Liver (tissue), 9 donors: Measurements from ENCODE around the gene WDCP. TPM values are rescaled to one million over a fixed set of nuclear protein-coding genes. Genes with fewer than 3 reads are reported as not detected.

Experiments
- DNase-seq: peaks from one replicate; pipeline ENCODE4 v3.0.0-alpha.2; 2017; ENCODE audit warnings: low spot score
- H3K27ac ChIP-seq, 2 donors: one replicate each; pipeline ENCODE4 v1.7.0; 2013; ENCODE audit warnings: inconsistent platforms in 2 of 2, low read length in 2 of 2, control low read depth in 1 of 2, low read depth in 1 of 2, mild to moderate bottlenecking in 1 of 2
- H3K27me3 ChIP-seq, 4 donors: one replicate each; pipeline versions ENCODE4 v1.6.1 to v1.7.0; 2013; ENCODE audit warnings: low read length in 3 of 4, inconsistent platforms in 1 of 4, mild to moderate bottlenecking in 1 of 4, moderate library complexity in 1 of 4; ENCODE audit not compliant: control insufficient read depth in 4 of 4, insufficient read depth in 4 of 4
- H3K36me3 ChIP-seq, 4 donors: one replicate each; pipeline versions ENCODE4 v1.6.1 to v1.7.0; 2013; ENCODE audit warnings: low read length in 3 of 4, mild to moderate bottlenecking in 3 of 4, low read depth in 1 of 4, moderate library complexity in 1 of 4; ENCODE audit not compliant: control insufficient read depth in 4 of 4, insufficient read depth in 3 of 4
- H3K4me1 ChIP-seq, 4 donors: one replicate each; pipeline versions ENCODE4 v1.6.1 to v1.7.0; 2013; ENCODE audit warnings: low read length in 3 of 4, mild to moderate bottlenecking in 3 of 4, moderate library complexity in 1 of 4; ENCODE audit not compliant: control insufficient read depth in 4 of 4, insufficient read depth in 4 of 4
- H3K4me3 ChIP-seq, 3 donors: one replicate each; pipeline versions ENCODE4 v1.6.1 to v1.7.0; 2013; ENCODE audit warnings: low read length in 3 of 3, control low read depth in 1 of 3, low read depth in 1 of 3, mild to moderate bottlenecking in 1 of 3
- H3K9ac ChIP-seq, 2 donors: one replicate each; pipeline ENCODE4 v1.7.0; 2013; ENCODE audit warnings: low read length in 2 of 2, mild to moderate bottlenecking in 2 of 2, moderate library complexity in 2 of 2, control low read depth in 1 of 2, low read depth in 1 of 2
- H3K9me3 ChIP-seq, 4 donors: one replicate each; pipeline versions ENCODE4 v1.6.1 to v1.7.0; 2013; ENCODE audit warnings: low read length in 3 of 4; ENCODE audit not compliant: control insufficient read depth in 4 of 4
- EGR1 ChIP-seq, 2 donors: IDR thresholded peaks; 2 replicates each; pipeline ENCODE4 v1.6.1; 2016 to 2018; ENCODE audit warnings: antibody characterized with exemption in 2 of 2, low read depth in 2 of 2
- FOXA2 ChIP-seq: IDR thresholded peaks from 2 replicates; pipeline ENCODE4 v1.6.1; 2016; ENCODE audit warnings: antibody characterized with exemption
- GABPA ChIP-seq, 2 donors: IDR thresholded peaks in 1 of 2; conservative IDR thresholded peaks in 1 of 2; 2 replicates each; pipeline ENCODE4 v1.6.1; 2016; ENCODE audit warnings: antibody characterized with exemption in 2 of 2, mild to moderate bottlenecking in 1 of 2, moderate library complexity in 1 of 2
- HNF4A ChIP-seq, 2 donors: conservative IDR thresholded peaks; 2 replicates each; pipeline ENCODE4 v1.6.1; 2016; ENCODE audit warnings: antibody characterized with exemption in 2 of 2, mild to moderate bottlenecking in 2 of 2
- HNF4G ChIP-seq: IDR thresholded peaks from 2 replicates; pipeline ENCODE4 v1.6.1; 2016; ENCODE audit warnings: antibody characterized with exemption
- JUND ChIP-seq, 2 donors: IDR thresholded peaks; 2 replicates each; pipeline ENCODE4 v1.6.1; 2016; ENCODE audit warnings: antibody characterized with exemption in 2 of 2
- NR2F2 ChIP-seq: IDR thresholded peaks from 2 replicates; pipeline ENCODE4 v1.6.1; 2016; ENCODE audit warnings: antibody characterized with exemption
- RAD21 ChIP-seq, 2 donors: IDR thresholded peaks; 2 replicates each; pipeline ENCODE4 v1.6.1; 2016; ENCODE audit warnings: antibody characterized with exemption in 2 of 2, mild to moderate bottlenecking in 2 of 2
- RXRA ChIP-seq, 2 donors: IDR thresholded peaks; 2 replicates each; pipeline ENCODE4 v1.6.1; 2017 to 2018; ENCODE audit warnings: antibody characterized with exemption in 2 of 2, mild to moderate bottlenecking in 1 of 2
- SP1 ChIP-seq: IDR thresholded peaks from 2 replicates; pipeline ENCODE4 v1.6.1; 2018; ENCODE audit warnings: antibody characterized with exemption, mild to moderate bottlenecking
- TAF1 ChIP-seq: conservative IDR thresholded peaks from 2 replicates; pipeline ENCODE4 v1.6.1; 2016; ENCODE audit warnings: antibody characterized with exemption, mild to moderate bottlenecking
- YY1 ChIP-seq: IDR thresholded peaks from 2 replicates; pipeline ENCODE4 v1.6.1; 2016; ENCODE audit warnings: antibody characterized with exemption, mild to moderate bottlenecking
- WGBS: extraction: QIAGEN DNeasy Blood & Tissue Kit; methylation state at CpG from one replicate; pipeline ENCODE4 v1.1.7; 2013; 5-methylcytosine and 5-hydroxymethylcytosine counted together
- polyA plus RNA-seq, 2 donors: library from polyadenylated mRNA; stranded (reverse) in 1 of 2; unstranded in 1 of 2; fragments of 200-250 nt in 1 of 2; fragments of >200 nt in 1 of 2; fragmentation: Nextera tagmentation in 1 of 2; extraction: Ambion mirVana in 1 of 2; gene quantifications; one replicate each; pipeline versions ENCODE4 v1.2.1 to v1.2.3, GENCODE V29; 2013 to 2015
- total RNA-seq, 2 donors: library from RNA; depleted of rRNA; stranded (reverse); fragments of >200 nt; gene quantifications; one replicate each; pipeline ENCODE4 v1.2.3, GENCODE V29; 2014
- TF ChIP-seq, protein P1 (sequence below): IDR thresholded peaks from 2 replicates; pipeline ENCODE4 v1.6.1; 2016; ENCODE audit warnings: antibody characterized with exemption
- TF ChIP-seq, protein P2 (sequence below): fragments of 150-350 bp; IDR thresholded peaks from 2 replicates; pipeline ENCODE4 v1.5.1; 2017; ENCODE audit warnings: improper control_type of control experiment, low read depth, low read length; ENCODE audit not compliant: missing input control
- TF ChIP-seq, protein P3 (sequence below): IDR thresholded peaks from 2 replicates; pipeline ENCODE4 v1.6.1; 2016; ENCODE audit warnings: antibody characterized with exemption
- TF ChIP-seq, protein P4 (sequence below): IDR thresholded peaks from 2 replicates; pipeline ENCODE4 v1.6.1; 2016; ENCODE audit warnings: antibody characterized with exemption
- TF ChIP-seq, protein P5 (sequence below): IDR thresholded peaks from 2 replicates; pipeline ENCODE4 v1.6.1; 2016; ENCODE audit warnings: antibody characterized with exemption, mild to moderate bottlenecking
- donor health status: healthy.
- donor health status: healthy.
- donor health status: healthy.
- donor health status: healthy.
- donor health status: healthy.

The WDCP gene
- total and polyA plus RNA-seq, 4 donors = 2.0 to 6.0 (median 4.4) TPM

DNA sequence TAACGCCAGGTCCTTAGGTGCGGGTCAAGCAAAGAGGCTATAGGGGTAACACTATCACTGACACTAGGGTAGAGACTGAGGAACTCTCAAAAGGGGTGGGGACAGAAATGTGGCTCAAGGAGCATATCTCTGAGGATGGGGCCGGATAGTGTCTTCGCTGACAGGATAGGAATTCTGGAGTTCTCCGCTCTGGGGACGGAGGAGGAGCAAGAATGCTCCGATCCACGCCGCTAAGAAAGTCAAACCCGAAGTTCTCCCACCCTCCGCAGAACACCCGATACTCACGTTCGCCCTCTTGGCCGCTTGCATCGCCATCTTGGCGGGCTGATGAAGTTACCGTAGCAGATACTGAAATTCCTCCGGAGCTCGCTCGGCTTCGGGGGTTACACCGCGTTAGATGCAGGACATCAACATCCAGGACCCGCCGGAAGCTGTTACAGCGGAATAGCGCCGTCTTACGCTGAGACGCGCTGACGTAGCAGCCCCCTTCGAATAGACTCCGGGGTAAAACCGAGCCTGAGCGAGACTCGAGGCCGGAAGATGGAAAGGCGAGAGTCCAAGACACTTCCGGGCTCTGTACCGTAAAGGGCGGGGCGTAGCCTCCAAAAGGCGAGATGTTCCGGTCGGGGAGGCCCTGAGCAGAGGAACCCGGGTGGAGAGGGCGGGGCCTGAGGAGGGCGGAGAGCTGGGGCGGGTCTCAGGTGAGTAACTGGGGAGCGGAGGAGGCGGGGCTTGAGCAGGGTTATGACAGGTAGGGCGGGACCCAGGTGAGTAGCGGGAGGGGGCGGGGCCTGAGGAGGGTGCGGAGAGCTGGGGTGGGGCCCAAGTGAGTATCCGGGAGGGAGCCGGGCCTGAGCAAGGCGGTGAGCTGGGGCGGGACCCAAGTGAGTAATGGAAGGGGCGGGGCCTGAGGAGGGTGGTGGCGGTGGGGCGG lies 29.0 kb upstream of the WDCP start, which contains the start of gene SF3B6 (continued):
- TF ChIP-seq, protein P1, sequence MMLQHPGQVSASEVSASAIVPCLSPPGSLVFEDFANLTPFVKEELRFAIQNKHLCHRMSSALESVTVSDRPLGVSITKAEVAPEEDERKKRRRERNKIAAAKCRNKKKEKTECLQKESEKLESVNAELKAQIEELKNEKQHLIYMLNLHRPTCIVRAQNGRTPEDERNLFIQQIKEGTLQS = peak; percentile 73
- peak; percentile 74 to 85 for TF ChIP-seq RXRA (IDR thresholded peaks at IDR 0.05)
- TF ChIP-seq SP1 = peak; percentile 89
- peak; percentile 90 for TF ChIP-seq YY1
- TF ChIP-seq, protein P2, sequence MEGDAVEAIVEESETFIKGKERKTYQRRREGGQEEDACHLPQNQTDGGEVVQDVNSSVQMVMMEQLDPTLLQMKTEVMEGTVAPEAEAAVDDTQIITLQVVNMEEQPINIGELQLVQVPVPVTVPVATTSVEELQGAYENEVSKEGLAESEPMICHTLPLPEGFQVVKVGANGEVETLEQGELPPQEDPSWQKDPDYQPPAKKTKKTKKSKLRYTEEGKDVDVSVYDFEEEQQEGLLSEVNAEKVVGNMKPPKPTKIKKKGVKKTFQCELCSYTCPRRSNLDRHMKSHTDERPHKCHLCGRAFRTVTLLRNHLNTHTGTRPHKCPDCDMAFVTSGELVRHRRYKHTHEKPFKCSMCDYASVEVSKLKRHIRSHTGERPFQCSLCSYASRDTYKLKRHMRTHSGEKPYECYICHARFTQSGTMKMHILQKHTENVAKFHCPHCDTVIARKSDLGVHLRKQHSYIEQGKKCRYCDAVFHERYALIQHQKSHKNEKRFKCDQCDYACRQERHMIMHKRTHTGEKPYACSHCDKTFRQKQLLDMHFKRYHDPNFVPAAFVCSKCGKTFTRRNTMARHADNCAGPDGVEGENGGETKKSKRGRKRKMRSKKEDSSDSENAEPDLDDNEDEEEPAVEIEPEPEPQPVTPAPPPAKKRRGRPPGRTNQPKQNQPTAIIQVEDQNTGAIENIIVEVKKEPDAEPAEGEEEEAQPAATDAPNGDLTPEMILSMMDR = no peak
- peak; percentile 52 for TF ChIP-seq HNF4G
- TF ChIP-seq NR2F2 = no peak
- TF ChIP-seq JUND (IDR thresholded peaks at IDR 0.05) = peak; percentile 65 to 79

DNA sequence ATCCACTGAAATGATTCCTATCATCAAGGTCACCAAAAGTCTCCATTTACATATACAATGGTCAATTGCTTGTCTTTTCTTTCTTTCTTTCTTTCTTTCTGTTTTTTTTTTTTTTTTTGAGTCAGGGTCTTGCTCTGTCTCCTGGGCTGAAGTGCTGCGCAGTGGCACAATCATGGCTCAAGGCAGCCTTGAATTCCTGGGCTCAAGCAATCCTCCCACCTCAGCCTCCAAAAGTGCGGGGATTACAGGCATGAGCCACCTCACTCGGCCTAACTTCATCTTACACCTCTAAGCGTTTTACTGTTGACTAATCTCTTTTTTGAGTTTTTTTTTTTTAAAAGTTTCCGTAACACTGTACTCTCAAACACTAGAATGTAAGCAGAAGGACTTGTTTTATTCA lies 28.1 kb upstream of the WDCP start:
- peak overlapping the region; percentile 55 to 97 (median 81) for H3K4me3 ChIP-seq
- H3K27ac ChIP-seq = no peak overlapping the region
- TF ChIP-seq, protein P3, sequence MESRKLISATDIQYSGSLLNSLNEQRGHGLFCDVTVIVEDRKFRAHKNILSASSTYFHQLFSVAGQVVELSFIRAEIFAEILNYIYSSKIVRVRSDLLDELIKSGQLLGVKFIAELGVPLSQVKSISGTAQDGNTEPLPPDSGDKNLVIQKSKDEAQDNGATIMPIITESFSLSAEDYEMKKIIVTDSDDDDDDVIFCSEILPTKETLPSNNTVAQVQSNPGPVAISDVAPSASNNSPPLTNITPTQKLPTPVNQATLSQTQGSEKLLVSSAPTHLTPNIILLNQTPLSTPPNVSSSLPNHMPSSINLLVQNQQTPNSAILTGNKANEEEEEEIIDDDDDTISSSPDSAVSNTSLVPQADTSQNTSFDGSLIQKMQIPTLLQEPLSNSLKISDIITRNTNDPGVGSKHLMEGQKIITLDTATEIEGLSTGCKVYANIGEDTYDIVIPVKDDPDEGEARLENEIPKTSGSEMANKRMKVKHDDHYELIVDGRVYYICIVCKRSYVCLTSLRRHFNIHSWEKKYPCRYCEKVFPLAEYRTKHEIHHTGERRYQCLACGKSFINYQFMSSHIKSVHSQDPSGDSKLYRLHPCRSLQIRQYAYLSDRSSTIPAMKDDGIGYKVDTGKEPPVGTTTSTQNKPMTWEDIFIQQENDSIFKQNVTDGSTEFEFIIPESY = no peak
- TF ChIP-seq HNF4G (no peak), FOXA2 (no peak), NR2F2 (no peak), RXRA (IDR thresholded peaks at IDR 0.05) (no peak), RAD21 (IDR thresholded peaks at IDR 0.05) (no peak), SP1 (no peak), HNF4A (conservative IDR thresholded peaks at IDR 0.05) (no peak), TAF1 (no peak), JUND (IDR thresholded peaks at IDR 0.05) (no peak), GABPA (IDR thresholded peaks at IDR 0.05 in 1 of 2, conservative IDR thresholded peaks at IDR 0.05 in 1 of 2) (no peak), EGR1 (IDR thresholded peaks at IDR 0.05; ENCODE audit: low read depth in 2 of 2) (no peak), YY1 (no peak)
- TF ChIP-seq, protein P2 = no peak
- TF ChIP-seq, protein P4, sequence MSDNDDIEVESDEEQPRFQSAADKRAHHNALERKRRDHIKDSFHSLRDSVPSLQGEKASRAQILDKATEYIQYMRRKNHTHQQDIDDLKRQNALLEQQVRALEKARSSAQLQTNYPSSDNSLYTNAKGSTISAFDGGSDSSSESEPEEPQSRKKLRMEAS = no peak
- TF ChIP-seq, protein P1 = no peak
- TF ChIP-seq, protein P5, sequence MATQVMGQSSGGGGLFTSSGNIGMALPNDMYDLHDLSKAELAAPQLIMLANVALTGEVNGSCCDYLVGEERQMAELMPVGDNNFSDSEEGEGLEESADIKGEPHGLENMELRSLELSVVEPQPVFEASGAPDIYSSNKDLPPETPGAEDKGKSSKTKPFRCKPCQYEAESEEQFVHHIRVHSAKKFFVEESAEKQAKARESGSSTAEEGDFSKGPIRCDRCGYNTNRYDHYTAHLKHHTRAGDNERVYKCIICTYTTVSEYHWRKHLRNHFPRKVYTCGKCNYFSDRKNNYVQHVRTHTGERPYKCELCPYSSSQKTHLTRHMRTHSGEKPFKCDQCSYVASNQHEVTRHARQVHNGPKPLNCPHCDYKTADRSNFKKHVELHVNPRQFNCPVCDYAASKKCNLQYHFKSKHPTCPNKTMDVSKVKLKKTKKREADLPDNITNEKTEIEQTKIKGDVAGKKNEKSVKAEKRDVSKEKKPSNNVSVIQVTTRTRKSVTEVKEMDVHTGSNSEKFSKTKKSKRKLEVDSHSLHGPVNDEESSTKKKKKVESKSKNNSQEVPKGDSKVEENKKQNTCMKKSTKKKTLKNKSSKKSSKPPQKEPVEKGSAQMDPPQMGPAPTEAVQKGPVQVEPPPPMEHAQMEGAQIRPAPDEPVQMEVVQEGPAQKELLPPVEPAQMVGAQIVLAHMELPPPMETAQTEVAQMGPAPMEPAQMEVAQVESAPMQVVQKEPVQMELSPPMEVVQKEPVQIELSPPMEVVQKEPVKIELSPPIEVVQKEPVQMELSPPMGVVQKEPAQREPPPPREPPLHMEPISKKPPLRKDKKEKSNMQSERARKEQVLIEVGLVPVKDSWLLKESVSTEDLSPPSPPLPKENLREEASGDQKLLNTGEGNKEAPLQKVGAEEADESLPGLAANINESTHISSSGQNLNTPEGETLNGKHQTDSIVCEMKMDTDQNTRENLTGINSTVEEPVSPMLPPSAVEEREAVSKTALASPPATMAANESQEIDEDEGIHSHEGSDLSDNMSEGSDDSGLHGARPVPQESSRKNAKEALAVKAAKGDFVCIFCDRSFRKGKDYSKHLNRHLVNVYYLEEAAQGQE = no peak
- 71% methylated on average over 5 of the region's 5 CpGs for WGBS
- H3K27me3 ChIP-seq = no peaks in the 10 kb centered on the region
- no peak for DNase-seq
- peak overlapping the region; percentile 61 to 65 for H3K9ac ChIP-seq
- H3K9me3 ChIP-seq = no peaks in the 10 kb centered on the region
- peaks cover 0 to 22% (median 10%) of the 10 kb centered on the region in 4 donors for H3K36me3 ChIP-seq
- H3K4me1 ChIP-seq = peaks cover 1 to 22% (median 9%) of the 10 kb centered on the region in 4 donors
